ENCODE results near the gene STK24. TPM values are rescaled to one million over a fixed set of nuclear protein-coding genes. Genes with fewer than 3 reads are reported as not detected.

STK24 gene
- total RNA-seq, 1 donor from 2014 or later, result 92.3 TPM

DNA sequence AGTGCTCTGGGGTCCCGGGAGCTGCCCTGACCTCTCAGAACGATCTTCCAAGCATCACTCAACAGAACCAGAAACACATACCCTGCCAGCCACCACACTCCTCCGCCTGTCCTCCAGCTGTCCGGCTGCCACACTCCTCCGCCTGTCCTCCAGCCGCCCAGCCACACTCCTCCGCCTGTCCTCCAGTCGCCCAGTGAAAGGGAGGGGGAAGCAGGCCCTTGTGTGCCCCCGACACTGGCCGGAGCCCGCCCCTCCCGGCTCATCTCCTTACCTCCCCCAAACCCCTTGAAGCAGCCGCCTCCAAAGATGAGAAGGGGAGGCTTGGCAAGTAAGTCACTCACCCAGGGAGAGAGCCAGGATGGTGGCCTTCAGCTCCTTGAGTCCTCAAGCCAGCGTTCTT is 40.2 kb downstream of the STK24 start:
- peaks cover 4% of the 10 kb centered on the region for H3K27me3 Mint-ChIP-seq (ENCODE audit: unreplicated experiment)
- no peaks in the 10 kb centered on the region for H3K9me3 Mint-ChIP-seq (ENCODE audit: unreplicated experiment)
- peaks cover 33% of the 10 kb centered on the region for H3K4me1 Mint-ChIP-seq (ENCODE audit: unreplicated experiment)
- no peak overlapping the region for H3K27ac Mint-ChIP-seq (ENCODE audit: unreplicated experiment)
- no peak overlapping the region for H3K4me3 Mint-ChIP-seq (ENCODE audit: unreplicated experiment)
- peaks cover 9% of the 10 kb centered on the region for H3K36me3 Mint-ChIP-seq (ENCODE audit: low read depth, unreplicated experiment)
- TF ChIP-seq, protein P1, sequence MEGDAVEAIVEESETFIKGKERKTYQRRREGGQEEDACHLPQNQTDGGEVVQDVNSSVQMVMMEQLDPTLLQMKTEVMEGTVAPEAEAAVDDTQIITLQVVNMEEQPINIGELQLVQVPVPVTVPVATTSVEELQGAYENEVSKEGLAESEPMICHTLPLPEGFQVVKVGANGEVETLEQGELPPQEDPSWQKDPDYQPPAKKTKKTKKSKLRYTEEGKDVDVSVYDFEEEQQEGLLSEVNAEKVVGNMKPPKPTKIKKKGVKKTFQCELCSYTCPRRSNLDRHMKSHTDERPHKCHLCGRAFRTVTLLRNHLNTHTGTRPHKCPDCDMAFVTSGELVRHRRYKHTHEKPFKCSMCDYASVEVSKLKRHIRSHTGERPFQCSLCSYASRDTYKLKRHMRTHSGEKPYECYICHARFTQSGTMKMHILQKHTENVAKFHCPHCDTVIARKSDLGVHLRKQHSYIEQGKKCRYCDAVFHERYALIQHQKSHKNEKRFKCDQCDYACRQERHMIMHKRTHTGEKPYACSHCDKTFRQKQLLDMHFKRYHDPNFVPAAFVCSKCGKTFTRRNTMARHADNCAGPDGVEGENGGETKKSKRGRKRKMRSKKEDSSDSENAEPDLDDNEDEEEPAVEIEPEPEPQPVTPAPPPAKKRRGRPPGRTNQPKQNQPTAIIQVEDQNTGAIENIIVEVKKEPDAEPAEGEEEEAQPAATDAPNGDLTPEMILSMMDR (IDR thresholded peaks at IDR 0.05; ENCODE audit: unreplicated experiment), result no peak
- no peak for DNase-seq (ENCODE audit: low spot score)

DNA sequence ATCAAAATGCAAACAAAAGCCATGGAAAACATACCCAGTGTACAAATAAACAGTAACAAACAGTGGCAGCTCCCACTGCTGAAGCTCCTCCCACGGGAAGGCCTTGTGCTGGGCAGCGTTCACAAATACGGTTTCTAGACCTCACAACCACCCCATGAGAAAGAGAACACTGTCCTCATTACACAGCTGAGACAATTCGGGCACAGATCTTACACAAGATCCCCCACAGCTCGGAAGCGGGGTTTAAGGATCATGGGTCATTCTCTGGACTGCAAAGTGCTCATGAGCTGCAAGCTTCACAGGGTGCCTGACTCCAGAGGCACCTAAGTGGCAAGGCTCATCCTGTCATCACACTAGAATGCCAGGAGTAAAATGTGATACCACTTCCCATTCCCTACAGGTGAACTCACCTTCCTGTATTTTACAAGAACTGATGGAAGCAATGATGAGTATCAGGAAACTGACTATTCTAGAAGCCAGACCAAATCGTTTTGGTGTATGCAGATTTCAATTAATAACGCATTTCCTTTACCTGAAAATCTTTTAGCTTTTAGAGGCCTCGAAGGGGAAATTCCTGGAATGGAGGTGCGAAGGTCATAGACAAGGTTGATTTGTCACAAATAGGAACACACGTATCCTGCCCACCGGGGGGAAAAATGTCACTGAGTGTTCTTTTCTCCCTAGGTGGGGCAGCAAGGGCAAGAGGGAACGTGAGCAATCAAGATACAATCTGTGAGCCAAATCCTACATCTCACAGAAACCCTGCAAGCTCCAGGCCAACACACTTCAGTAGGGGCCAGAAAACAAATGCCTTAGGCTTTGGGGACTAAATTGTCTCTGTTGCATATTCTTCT is 41.2 kb downstream of the STK24 start:
- H3K4me3 Mint-ChIP-seq (ENCODE audit: unreplicated experiment), result no peak overlapping the region
- H3K9me3 Mint-ChIP-seq (ENCODE audit: unreplicated experiment), result no peaks in the 10 kb centered on the region
- peaks cover 12% of the 10 kb centered on the region for H3K36me3 Mint-ChIP-seq (ENCODE audit: low read depth, unreplicated experiment)
- TF ChIP-seq, protein P1 (IDR thresholded peaks at IDR 0.05; ENCODE audit: unreplicated experiment), result no peak
- peaks cover 25% of the 10 kb centered on the region for H3K4me1 Mint-ChIP-seq (ENCODE audit: unreplicated experiment)
- no peak overlapping the region for H3K27ac Mint-ChIP-seq (ENCODE audit: unreplicated experiment)
- peaks cover 4% of the 10 kb centered on the region for H3K27me3 Mint-ChIP-seq (ENCODE audit: unreplicated experiment)
- DNase-seq (ENCODE audit: low spot score), result no peak

DNA sequence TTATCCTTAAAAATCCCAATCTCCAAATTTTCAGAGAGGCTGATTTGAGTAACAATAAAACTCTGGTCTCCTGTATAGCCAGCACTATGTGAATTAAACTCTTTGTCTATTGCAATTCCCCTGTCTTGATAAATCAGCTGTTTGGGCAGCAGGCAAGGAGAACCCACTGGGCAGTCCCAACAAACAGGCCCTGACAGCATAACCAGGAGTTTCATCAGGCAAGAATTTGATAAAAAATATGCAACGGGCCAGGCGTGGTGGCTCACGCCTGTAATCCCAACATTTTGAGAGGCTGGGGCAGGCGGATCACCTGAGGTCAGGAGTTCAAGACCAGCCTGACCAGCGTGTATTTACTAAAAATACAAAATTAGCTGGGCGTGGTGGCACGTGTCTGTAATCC is 42.1 kb downstream of the STK24 start:
- Mint-ChIP-seq H3K36me3 (ENCODE audit: low read depth, unreplicated experiment) (peaks cover 12% of the 10 kb centered on the region), H3K27ac (ENCODE audit: unreplicated experiment) (no peak overlapping the region)
- no peak for DNase-seq (ENCODE audit: low spot score)

DNA sequence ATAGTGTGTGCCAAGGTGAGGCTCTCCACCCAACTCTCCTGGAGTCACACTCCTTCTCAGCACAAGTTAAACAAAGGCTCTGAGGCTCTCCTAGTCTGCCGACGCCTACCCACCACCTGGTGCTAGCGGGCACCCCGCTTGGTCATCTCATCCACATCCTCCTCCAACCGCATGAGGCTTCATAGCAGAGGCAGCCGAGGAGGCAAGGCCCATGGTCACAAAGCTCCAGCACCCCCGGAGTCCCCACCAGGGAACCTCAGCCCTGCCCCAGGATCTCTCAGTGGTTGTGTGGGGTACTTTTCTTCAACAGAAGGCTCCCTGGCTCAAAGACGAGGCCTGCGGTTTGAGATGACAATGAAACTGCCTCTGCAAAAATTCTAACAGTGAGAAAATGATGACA is 43.0 kb downstream of the STK24 start:
- DNase-seq (ENCODE audit: low spot score), result no peak
- no peaks in the 10 kb centered on the region for H3K9me3 Mint-ChIP-seq (ENCODE audit: unreplicated experiment)
- TF ChIP-seq, protein P1 (IDR thresholded peaks at IDR 0.05; ENCODE audit: unreplicated experiment), result no peak
- H3K36me3 Mint-ChIP-seq (ENCODE audit: low read depth, unreplicated experiment), result peaks cover 16% of the 10 kb centered on the region
- peaks cover 28% of the 10 kb centered on the region for H3K4me1 Mint-ChIP-seq (ENCODE audit: unreplicated experiment)
- H3K4me3 Mint-ChIP-seq (ENCODE audit: unreplicated experiment), result no peak overlapping the region
- no peak overlapping the region for H3K27ac Mint-ChIP-seq (ENCODE audit: unreplicated experiment)
- H3K27me3 Mint-ChIP-seq (ENCODE audit: unreplicated experiment), result peaks cover 5% of the 10 kb centered on the region

More for the DNA sequence above, 42.1 kb downstream of the STK24 start:
- Mint-ChIP-seq H3K9me3 (ENCODE audit: unreplicated experiment) (no peaks in the 10 kb centered on the region), H3K4me3 (ENCODE audit: unreplicated experiment) (no peak overlapping the region), H3K27me3 (ENCODE audit: unreplicated experiment) (peaks cover 4% of the 10 kb centered on the region), H3K4me1 (ENCODE audit: unreplicated experiment) (peaks cover 25% of the 10 kb centered on the region)
- TF ChIP-seq, protein P1 (IDR thresholded peaks at IDR 0.05; ENCODE audit: unreplicated experiment), result no peak

DNA sequence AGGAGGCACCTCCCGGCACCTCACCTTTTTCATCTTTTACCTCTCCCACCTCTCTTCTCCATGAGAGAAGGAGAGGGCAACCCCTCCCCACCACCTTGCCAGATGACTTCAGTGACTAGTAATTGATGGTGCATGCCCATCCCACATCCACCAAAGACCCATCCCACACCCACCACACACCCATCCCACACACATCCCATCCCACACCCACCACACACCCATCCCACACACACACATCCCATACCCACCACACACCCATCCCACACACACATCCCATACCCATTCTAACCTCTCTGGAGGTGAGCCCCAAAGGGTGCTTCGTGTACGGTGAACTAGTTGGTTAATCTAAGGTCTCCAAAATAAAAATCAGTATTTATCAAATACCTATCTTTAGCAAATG is 44.7 kb downstream of the STK24 start:
- TF ChIP-seq, protein P1 (IDR thresholded peaks at IDR 0.05; ENCODE audit: unreplicated experiment), result no peak
- no peak overlapping the region for H3K4me3 Mint-ChIP-seq (ENCODE audit: unreplicated experiment)
- H3K9me3 Mint-ChIP-seq (ENCODE audit: unreplicated experiment), result no peaks in the 10 kb centered on the region
- H3K36me3 Mint-ChIP-seq (ENCODE audit: low read depth, unreplicated experiment), result peaks cover 9% of the 10 kb centered on the region
- no peak overlapping the region for H3K27ac Mint-ChIP-seq (ENCODE audit: unreplicated experiment)
- H3K4me1 Mint-ChIP-seq (ENCODE audit: unreplicated experiment), result peaks cover 23% of the 10 kb centered on the region
- peaks cover 6% of the 10 kb centered on the region for H3K27me3 Mint-ChIP-seq (ENCODE audit: unreplicated experiment)
- no peak for DNase-seq (ENCODE audit: low spot score)

Measured in endothelial cell (in vitro differentiated cells).